Endodermal cell (in vitro differentiated cells): ENCODE results near the gene ABI3BP. TPM values are rescaled to one million over a fixed set of nuclear protein-coding genes. Genes with fewer than 3 reads are reported as not detected.

Experiments used
- DNase-seq: peaks from one replicate; pipeline ENCODE4 v3.0.0-alpha.2; 2017
- H3K27ac ChIP-seq: 2 replicates; pipeline ENCODE4 v1.5.1; 2013; ENCODE audit warnings: mild to moderate bottlenecking, low read depth, low read length, moderate library complexity
- H3K27me3 ChIP-seq: 2 replicates; pipeline ENCODE4 v1.6.1; 2013; ENCODE audit warnings: mild to moderate bottlenecking, low read length, moderate library complexity; ENCODE audit not compliant: insufficient read depth, control insufficient read depth, poor library complexity, severe bottlenecking
- H3K36me3 ChIP-seq: 2 replicates; pipeline ENCODE4 v1.7.0; 2013; ENCODE audit warnings: mild to moderate bottlenecking, low read length, moderate library complexity; ENCODE audit not compliant: control insufficient read depth, insufficient read depth
- H3K4me1 ChIP-seq: one replicate; pipeline ENCODE4 v1.7.0; 2013; ENCODE audit warnings: low read length; ENCODE audit not compliant: control insufficient read depth, insufficient read depth
- H3K4me3 ChIP-seq: 2 replicates; pipeline ENCODE4 v1.5.1; 2013; ENCODE audit warnings: mild to moderate bottlenecking, low read length, moderate library complexity
- H3K9ac ChIP-seq: 2 replicates; pipeline ENCODE4 v1.6.1; 2013; ENCODE audit warnings: mild to moderate bottlenecking, low read length, moderate library complexity; ENCODE audit not compliant: poor library complexity, severe bottlenecking; ENCODE audit errors: extremely low read depth
- H3K9me3 ChIP-seq: 2 replicates; pipeline ENCODE4 v1.6.1; 2013; ENCODE audit warnings: mild to moderate bottlenecking, low read length, moderate library complexity; ENCODE audit not compliant: control insufficient read depth
- H3K27ac Mint-ChIP-seq: 2 replicates; pipeline ENCODE4 v1.8.0; 2020; ENCODE audit warnings: mixed read lengths
- H3K27me3 Mint-ChIP-seq: 2 replicates; pipeline ENCODE4 v1.8.0; 2021; ENCODE audit warnings: mild to moderate bottlenecking, mixed read lengths; ENCODE audit not compliant: insufficient read depth
- H3K36me3 Mint-ChIP-seq: 2 replicates; pipeline ENCODE4 v1.8.0; 2020; ENCODE audit warnings: low read depth, mixed read lengths
- H3K4me1 Mint-ChIP-seq: 2 replicates; pipeline ENCODE4 v1.8.0; 2020; ENCODE audit warnings: mixed read lengths
- H3K4me3 Mint-ChIP-seq: 2 replicates; pipeline ENCODE4 v1.8.0; 2020; ENCODE audit warnings: mild to moderate bottlenecking, moderate library complexity, mixed read lengths
- H3K9me3 Mint-ChIP-seq: 2 replicates; pipeline ENCODE4 v1.8.0; 2020; ENCODE audit warnings: mild to moderate bottlenecking, mixed read lengths
- WGBS, 2 experiments: methylation state at CpG; one replicate each; pipeline versions ENCODE4 v1.1.5 to v1.1.7; 2013; ENCODE audit warnings: missing lambda C conversion rate in 2 of 2, mixed read lengths in 1 of 2; ENCODE audit not compliant: insufficient coverage in 1 of 2, insufficient read length in 1 of 2; 5-methylcytosine and 5-hydroxymethylcytosine counted together
- total RNA-seq, 2 donors: library from RNA; stranded (reverse); fragmentation: NEBNext Ultra II Directional in 1 of 2; extraction: Animal tissue kit (Norgen Biotek cat#: 25700) in 1 of 2; gene quantifications; 2 replicates in 1 of 2; 3 replicates in 1 of 2; pipeline ENCODE4 v1.2.1, GENCODE V29; 2021
- TF ChIP-seq, protein P1 (sequence below): fragments of 200-600 bp; sonication (generic); conservative IDR thresholded peaks from 2 replicates; pipeline ENCODE4 v1.5.0; 2021; ENCODE audit warnings: antibody characterized with exemption, mild to moderate bottlenecking

ABI3BP gene
- total RNA-seq, 2 donors from 2014 or later, result 0.42 TPM; not detected in 1

- Mint-ChIP-seq H3K4me1 (peaks cover 26% of the 10 kb centered on the region), H3K27ac (peak overlapping the region; percentile 94), H3K27me3 (peaks cover 35% of the 10 kb centered on the region), H3K36me3 (peaks cover 29% of the 10 kb centered on the region), H3K9me3 (peaks cover 10% of the 10 kb centered on the region), H3K4me3 (peak overlapping the region; percentile 80)
- TF ChIP-seq, protein P1, sequence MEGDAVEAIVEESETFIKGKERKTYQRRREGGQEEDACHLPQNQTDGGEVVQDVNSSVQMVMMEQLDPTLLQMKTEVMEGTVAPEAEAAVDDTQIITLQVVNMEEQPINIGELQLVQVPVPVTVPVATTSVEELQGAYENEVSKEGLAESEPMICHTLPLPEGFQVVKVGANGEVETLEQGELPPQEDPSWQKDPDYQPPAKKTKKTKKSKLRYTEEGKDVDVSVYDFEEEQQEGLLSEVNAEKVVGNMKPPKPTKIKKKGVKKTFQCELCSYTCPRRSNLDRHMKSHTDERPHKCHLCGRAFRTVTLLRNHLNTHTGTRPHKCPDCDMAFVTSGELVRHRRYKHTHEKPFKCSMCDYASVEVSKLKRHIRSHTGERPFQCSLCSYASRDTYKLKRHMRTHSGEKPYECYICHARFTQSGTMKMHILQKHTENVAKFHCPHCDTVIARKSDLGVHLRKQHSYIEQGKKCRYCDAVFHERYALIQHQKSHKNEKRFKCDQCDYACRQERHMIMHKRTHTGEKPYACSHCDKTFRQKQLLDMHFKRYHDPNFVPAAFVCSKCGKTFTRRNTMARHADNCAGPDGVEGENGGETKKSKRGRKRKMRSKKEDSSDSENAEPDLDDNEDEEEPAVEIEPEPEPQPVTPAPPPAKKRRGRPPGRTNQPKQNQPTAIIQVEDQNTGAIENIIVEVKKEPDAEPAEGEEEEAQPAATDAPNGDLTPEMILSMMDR, result peak; percentile 62
- Histone ChIP-seq H3K27me3 (peaks cover 22% of the 10 kb centered on the region), H3K4me1 (peaks cover 6% of the 10 kb centered on the region), H3K4me3 (peak overlapping the region; percentile 89), H3K36me3 (peaks cover 20% of the 10 kb centered on the region), H3K9me3 (no peaks in the 10 kb centered on the region), H3K27ac (peak overlapping the region; percentile 81), H3K9ac (peak overlapping the region; percentile 81)
- WGBS, 2 experiments, result 36 to 51% methylated on average over 8 of the region's 8 CpGs
- DNase-seq, result peak; percentile 75
Measured at GRCh38 chr3:100710261-100710968, 282.8 kb downstream of the ABI3BP start.

- Histone ChIP-seq H3K9me3 (no peaks in the 10 kb centered on the region), H3K27me3 (peaks cover 22% of the 10 kb centered on the region), H3K36me3 (peaks cover 15% of the 10 kb centered on the region), H3K4me3 (peak overlapping the region; percentile 89), H3K4me1 (peaks cover 6% of the 10 kb centered on the region), H3K27ac (peak overlapping the region; percentile 97), H3K9ac (peak overlapping the region; percentile 87)
- Mint-ChIP-seq H3K4me3 (peak overlapping the region; percentile 80), H3K36me3 (peaks cover 23% of the 10 kb centered on the region), H3K27me3 (peaks cover 40% of the 10 kb centered on the region), H3K9me3 (peaks cover 10% of the 10 kb centered on the region), H3K4me1 (peaks cover 21% of the 10 kb centered on the region), H3K27ac (peak overlapping the region; percentile 94)
- TF ChIP-seq, protein P1, result peak; percentile 56
- WGBS, 2 experiments, result 0 to 1% methylated on average over 12 to 19 of the region's 23 CpGs
- peak; percentile 86 for DNase-seq
Measured at GRCh38 chr3:100709842-100710260, 283.4 kb downstream of the ABI3BP start.

- 1 to 3% methylated on average over 28 to 70 of the region's 76 CpGs for WGBS, 2 experiments
- peaks cover 44% of the 10 kb centered on the region for H3K27me3 Mint-ChIP-seq
- Histone ChIP-seq H3K4me1 (peaks cover 3% of the 10 kb centered on the region), H3K4me3 (peak within 1 kb of the TSS; percentile 89), H3K9ac (peak within 1 kb of the TSS; percentile 87), H3K27me3 (peaks cover 22% of the 10 kb centered on the region), H3K36me3 (peaks cover 10% of the 10 kb centered on the region), H3K27ac (peak within 1 kb of the TSS; percentile 97), H3K9me3 (no peaks in the 10 kb centered on the region)
- peaks cover 10% of the 10 kb centered on the region for H3K9me3 Mint-ChIP-seq
- H3K4me3 Mint-ChIP-seq, result peak within 1 kb of the TSS; percentile 80
- peak; percentile 98 for DNase-seq
- TF ChIP-seq, protein P1, result no peak
- peak within 1 kb of the TSS; percentile 94 for H3K27ac Mint-ChIP-seq
- H3K4me1 Mint-ChIP-seq, result peaks cover 20% of the 10 kb centered on the region
- H3K36me3 Mint-ChIP-seq, result peaks cover 20% of the 10 kb centered on the region
Measured at GRCh38 chr3:100708989-100709841, 284.0 kb downstream of the ABI3BP start, which contains the start of gene TFG. Gene TFG (plus strand): TSS chr3:100709494. CDS start chr3:100713686, 4,192 bp downstream.
